ENCODE measurements around the gene KCNG1.
"Not testable (repeated sequence)": the region's sequence is repeated elsewhere in the genome, so short reads cannot be mapped to it uniquely, and the experiment has no call there.

Gene KCNG1

GRCh38 chr20:51022803-51023616, at the start of gene KCNG1:
Gene KCNG1 (minus strand): TSS chr20:51023107. CDS start chr20:51010338, 12,769 bp downstream.
- peak; percentile 24 to 42 for DNase-seq

GRCh38 chr20:51070621-51071020, 47.7 kb upstream of the KCNG1 start:
- no peak for DNase-seq

- no peak for DNase-seq
Measured at GRCh38 chr20:51067792-51068191, 44.9 kb upstream of the KCNG1 start.

GRCh38 chr20:51065615-51066014, 42.7 kb upstream of the KCNG1 start:
- no peak for DNase-seq

GRCh38 chr20:51064137-51064536, 41.2 kb upstream of the KCNG1 start:
- DNase-seq: no peak

GRCh38 chr20:51062065-51062464, 39.2 kb upstream of the KCNG1 start:
- no peak for DNase-seq

- DNase-seq: no peak
Measured at GRCh38 chr20:51061418-51062045, 38.6 kb upstream of the KCNG1 start.

GRCh38 chr20:51060301-51060700, 37.4 kb upstream of the KCNG1 start:
- DNase-seq: no peak

GRCh38 chr20:51059862-51060261, 37.0 kb upstream of the KCNG1 start:
- DNase-seq: no peak

GRCh38 chr20:51058017-51058416, 35.1 kb upstream of the KCNG1 start:
- DNase-seq: no peak

- no peak for DNase-seq
Measured at GRCh38 chr20:51054233-51054632, 31.3 kb upstream of the KCNG1 start.

- DNase-seq: no peak
Measured at GRCh38 chr20:51050531-51051075, 27.7 kb upstream of the KCNG1 start.

- no peak for DNase-seq
Measured at GRCh38 chr20:51046021-51046985, 23.4 kb upstream of the KCNG1 start.

GRCh38 chr20:51045492-51045891, 22.6 kb upstream of the KCNG1 start:
- DNase-seq: not testable (repeated sequence)

- no peak for DNase-seq
Measured at GRCh38 chr20:51044796-51045195, 21.9 kb upstream of the KCNG1 start.

- no peak for DNase-seq
Measured at GRCh38 chr20:51043811-51044210, 20.9 kb upstream of the KCNG1 start.

GRCh38 chr20:51042657-51043247, 19.8 kb upstream of the KCNG1 start:
- DNase-seq: no peak

- DNase-seq: no peak
Measured at GRCh38 chr20:51042064-51042463, 19.2 kb upstream of the KCNG1 start.

GRCh38 chr20:51037532-51038115, 14.7 kb upstream of the KCNG1 start:
- no peak for DNase-seq

GRCh38 chr20:51036827-51037531, 14.1 kb upstream of the KCNG1 start:
- no peak for DNase-seq

GRCh38 chr20:51036226-51036625, 13.3 kb upstream of the KCNG1 start:
- no peak for DNase-seq

All from CD4-positive, alpha-beta T cell treated with Interleukin-4 for 1 hour (primary cell).